GM12878 (cell line): ENCODE data around the gene KHDRBS2. TPM values are rescaled to one million over a fixed set of nuclear protein-coding genes. Genes with fewer than 3 reads are reported as not detected.

Experiments
- ATAC-seq: fragments of 200-7000 bp; cut with Tn5 transposase; 3 replicates; pipeline ENCODE4 v1.9.1; 2020; ENCODE audit warnings: mild to moderate bottlenecking, moderate library complexity
- BruUV-seq: library from RNA; stranded (reverse); fragments of 400-500 nt; replicated peaks from 2 replicates; lab custom pipeline; 2021; lab: Mats Ljungman, UMichigan
- CTCF ChIA-PET: fragments of 300-600 bp; sonication (Branson Sonifier 250); formaldehyde crosslinking; extraction: SDS; loops from one replicate; lab custom pipeline; 2021; ENCODE audit warnings: inconsistent platforms; lab: Yijun Ruan, JAX
- POLR2A ChIA-PET: fragments of 350-600 bp; formaldehyde crosslinking; extraction: SDS; loops from one replicate; lab custom pipeline; 2021; ENCODE audit warnings: inconsistent platforms; lab: Charles Lee
- RAD21 ChIA-PET: fragments of 300-600 bp; sonication (Branson Sonifier 250); formaldehyde crosslinking; loops from one replicate; lab custom pipeline; 2023; ENCODE audit warnings: antibody characterized with exemption; ENCODE audit not compliant: unreplicated experiment; lab: Charles Lee
- SMC1A ChIA-PET: fragments of 300-600 bp; sonication (Branson Sonifier 250); formaldehyde crosslinking; loops from one replicate; lab custom pipeline; 2023; ENCODE audit not compliant: unreplicated experiment, uncharacterized antibody; lab: Charles Lee
- DNase-seq: peaks from one replicate; pipeline ENCODE4 v3.0.0-alpha.2; 2011; ENCODE audit warnings: low read depth, low spot score
- FAIRE-seq: peaks from 3 replicates; lab custom pipeline; 2011; peaks lifted over from hg19 to GRCh38; lab: Jason Lieb, UNC
- H2AFZ ChIP-seq: 2 replicates; pipeline ENCODE4 v1.6.0; 2011; ENCODE audit warnings: low read depth, low read length, control low read depth; ENCODE audit not compliant: control insufficient read depth
- H3K27ac ChIP-seq: 2 replicates; pipeline ENCODE4 v1.5.1; 2011; ENCODE audit warnings: control low read depth; ENCODE audit not compliant: control insufficient read depth, insufficient read depth
- H3K27me3 ChIP-seq, 2 experiments: replicated peaks in 1 of 2; 2 replicates each; pipeline versions ENCODE4 v1.6.0 to v1.6.1; 2011; ENCODE audit warnings: low read length in 1 of 2; ENCODE audit not compliant: control insufficient read depth in 2 of 2, insufficient read depth in 2 of 2
- H3K36me3 ChIP-seq, 2 experiments: 2 replicates each; pipeline ENCODE4 v1.5.1; 2011; ENCODE audit warnings: low read length in 1 of 2; ENCODE audit not compliant: control insufficient read depth in 2 of 2, insufficient read depth in 2 of 2
- H3K4me1 ChIP-seq: 2 replicates; pipeline ENCODE4 v1.6.1; 2011; ENCODE audit warnings: mild to moderate bottlenecking, low read length, moderate library complexity, mixed read lengths; ENCODE audit not compliant: control insufficient read depth, insufficient read depth
- H3K4me2 ChIP-seq: 2 replicates; pipeline ENCODE4 v1.6.0; 2011; ENCODE audit warnings: control low read depth; ENCODE audit not compliant: control insufficient read depth, insufficient read depth
- H3K4me3 ChIP-seq: fragments of 200-600 bp; sonication (generic); 2 replicates; pipeline ENCODE4 v1.5.1; 2016
- H3K79me2 ChIP-seq: 2 replicates; pipeline ENCODE4 v1.6.0; 2011; ENCODE audit warnings: low read length; ENCODE audit not compliant: control insufficient read depth, insufficient read depth
- H3K9ac ChIP-seq: 2 replicates; pipeline ENCODE4 v1.8.0; 2011; ENCODE audit warnings: low read length, control low read depth, mixed read lengths; ENCODE audit not compliant: control insufficient read depth, insufficient read depth
- H3K9me3 ChIP-seq: replicated peaks from 3 replicates; pipeline ENCODE4 v1.5.1; 2011; ENCODE audit warnings: mild to moderate bottlenecking, low read length; ENCODE audit not compliant: control insufficient read depth, insufficient read depth
- H4K20me1 ChIP-seq: 2 replicates; pipeline ENCODE4 v1.6.0; 2011; ENCODE audit not compliant: control insufficient read depth, insufficient read depth
- CBX5 ChIP-seq: sonication (generic); IDR thresholded peaks from 2 replicates; pipeline ENCODE4 v1.6.1; 2016; ENCODE audit warnings: low read depth, moderate library complexity, mild to moderate bottlenecking, inconsistent platforms
- E2F4 ChIP-seq: IDR thresholded peaks from 2 replicates; pipeline ENCODE4 v1.6.1; 2012; ENCODE audit warnings: low read depth, low read length, improper control_type of control experiment
- HDGF ChIP-seq: fragments of 450-650 bp; IDR thresholded peaks from 2 replicates; pipeline ENCODE4 v1.6.1; 2016; ENCODE audit warnings: antibody characterized with exemption
- MXI1 ChIP-seq: fragments of 150-350 bp; IDR thresholded peaks from 2 replicates; pipeline ENCODE4 v1.6.1; 2011; ENCODE audit warnings: low read depth, mild to moderate bottlenecking, inconsistent platforms, low read length, improper control_type of control experiment
- PKNOX1 ChIP-seq: fragments of 450-650 bp; IDR thresholded peaks from 2 replicates; pipeline ENCODE4 v1.6.1; 2016; ENCODE audit warnings: mild to moderate bottlenecking
- RAD51 ChIP-seq: fragments of 450-650 bp; IDR thresholded peaks from 2 replicates; pipeline ENCODE4 v1.6.1; 2016; ENCODE audit warnings: moderate library complexity, mild to moderate bottlenecking, inconsistent platforms
- RFX5 ChIP-seq: IDR thresholded peaks from 2 replicates; pipeline ENCODE4 v1.6.1; 2011; ENCODE audit warnings: low read depth, low read length, improper control_type of control experiment
- TCF3 ChIP-seq: IDR thresholded peaks from 2 replicates; pipeline ENCODE4 v1.6.1; 2012; ENCODE audit warnings: low read depth, mild to moderate bottlenecking, low read length, borderline replicate concordance; ENCODE audit not compliant: insufficient read depth
- ZNF592 ChIP-seq: fragments of 450-650 bp; IDR thresholded peaks from 2 replicates; pipeline ENCODE4 v1.6.1; 2017; ENCODE audit warnings: mild to moderate bottlenecking, moderate library complexity
- WGBS: methylation state at CpG from one replicate; pipeline ENCODE4 v1.1.6; 2016; ENCODE audit warnings: low lambda C conversion rate; ENCODE audit not compliant: insufficient replicate concordance, insufficient coverage; ENCODE audit errors: missing lambda C conversion rate; 5-methylcytosine and 5-hydroxymethylcytosine counted together
- in situ Hi-C: fragments of 300-500 bp; cut with MboI; formaldehyde crosslinking; loops from 9 replicates; pipeline ENCODE4 v1.14.3; 2018; ENCODE audit warnings: mixed read lengths
- intact Hi-C: fragments of 100-400 bp; cut with micrococcal nuclease; formaldehyde crosslinking; loops from one replicate; pipeline ENCODE4 v1.14.2; 2022; ENCODE audit not compliant: unreplicated experiment
- polyA plus RNA-seq, 11 experiments: library from polyadenylated mRNA; depleted of rRNA in 4 of 11; unstranded in 6 of 11; stranded (reverse) in 5 of 11; fragments of >200 nt; fragmentation: Nextera tagmentation in 4 of 11; fragmentation: Illumina TruSeq in 1 of 11; extraction: Ambion mirVana in 4 of 11; extraction: Trizol in 1 of 11; gene quantifications; 1 replicate in 1 of 11; 2 replicates in 10 of 11; pipeline versions ENCODE4 v1.2.1 to v1.2.3, GENCODE V29; 2011 to 2016; ENCODE audit warnings: inconsistent platforms in 2 of 11, missing spikeins in 2 of 11, low read depth in 1 of 11
- total RNA-seq, 4 experiments: library from RNA; depleted of rRNA in 3 of 4; stranded (reverse); fragments of >200 nt in 3 of 4; fragmentation: Illumina TruSeq in 1 of 4; extraction: Trizol in 1 of 4; gene quantifications; 2 replicates each; pipeline versions ENCODE4 v1.2.1 to v1.2.3, GENCODE V29; 2013 to 2021

Gene KHDRBS2
- total and polyA plus RNA-seq, 10 of the 15 experiments (the other 5 are each of a cell fraction or from before 2014, with no cell fraction given) = 0.11 to 0.56 TPM; not detected in 8

GRCh38 chr6:61949971-61950370, 336.1 kb downstream of the KHDRBS2 start:
- Histone ChIP-seq H3K4me1 (no peaks in the 10 kb centered on the region), H3K4me3 (no peak overlapping the region), H3K4me2 (no peak overlapping the region), H3K27me3 (no peaks in the 10 kb centered on the region), H2AFZ (no peak overlapping the region), H3K9me3 (no peaks in the 10 kb centered on the region), H3K36me3 (no peaks in the 10 kb centered on the region), H3K27ac (no peak overlapping the region), H3K9ac (no peak overlapping the region), H3K79me2 (no peaks in the 10 kb centered on the region), H4K20me1 (no peaks in the 10 kb centered on the region)
- ChIA-PET CTCF (no interaction called here), POLR2A (no interaction called here), SMC1A (no interaction called here), RAD21 (no interaction called here)
- DNase-seq (no peak), FAIRE-seq (no peak), ATAC-seq (no peak)
- in situ Hi-C loops = no loop called here
- BruUV-seq = no TSS peak
- intact Hi-C loops = no loop called here
- TF ChIP-seq ZNF592 = no peak
- no peak for TF ChIP-seq MXI1
- 0% methylated on average over 1 of the region's 1 CpG for WGBS

GRCh38 chr6:61949161-61949560, 336.9 kb downstream of the KHDRBS2 start:
- BruUV-seq = no TSS peak
- intact Hi-C loops = no loop called here
- no peaks in the 10 kb centered on the region for H3K27me3 ChIP-seq
- in situ Hi-C loops = no loop called here
- SMC1A ChIA-PET = no interaction called here
- TF ChIP-seq E2F4 (no peak), TCF3 (no peak), RFX5 (no peak), PKNOX1 (no peak), RAD51 (no peak), CBX5 (no peak), HDGF (no peak)
- TF ChIP-seq, all 136 proteins: peak for 0
- ChIA-PET RAD21 (no interaction called here), CTCF (no interaction called here), POLR2A (interaction anchor here (0.6 kb wide), 1 partner anchor 1687 kb away, joined by 3 read pairs; the partner anchor contains the start of gene PHF3)
- no peak overlapping the region for H3K9ac ChIP-seq
- DNase-seq = no peak
- H3K4me1 ChIP-seq = no peaks in the 10 kb centered on the region
- H3K79me2 ChIP-seq = no peaks in the 10 kb centered on the region
- no peaks in the 10 kb centered on the region for H3K9me3 ChIP-seq
- no peak overlapping the region for H2AFZ ChIP-seq
- no peak for FAIRE-seq
- H3K36me3 ChIP-seq = no peaks in the 10 kb centered on the region
- no peak for ATAC-seq
- no peak overlapping the region for H3K4me2 ChIP-seq
- no peaks in the 10 kb centered on the region for H4K20me1 ChIP-seq
- H3K27ac ChIP-seq = no peak overlapping the region
- no peak overlapping the region for H3K4me3 ChIP-seq
